Keratinocyte (primary cell): ENCODE measurements around the gene SLC44A1. TPM values are rescaled to one million over a fixed set of nuclear protein-coding genes. Genes with fewer than 3 reads are reported as not detected.

Experiments
- DNase-seq: peaks from one replicate; pipeline ENCODE4 v3.0.0-alpha.2; 2011; ENCODE audit warnings: low read depth, missing footprints, low spot score
- FAIRE-seq: peaks from 2 replicates; lab custom pipeline; 2011; peaks lifted over from hg19 to GRCh38; lab: Jason Lieb, UNC
- H2AFZ ChIP-seq: 2 replicates; pipeline ENCODE4 v1.6.0; 2012; ENCODE audit warnings: low read length, control low read depth, inconsistent platforms; ENCODE audit not compliant: control insufficient read depth
- H3K27ac ChIP-seq: 2 replicates; pipeline ENCODE4 v1.5.1; 2011; ENCODE audit warnings: low read length; ENCODE audit not compliant: control insufficient read depth, insufficient read depth
- H3K27me3 ChIP-seq: 3 replicates; pipeline ENCODE4 v1.6.0; 2011; ENCODE audit warnings: low read length; ENCODE audit not compliant: control insufficient read depth, insufficient read depth; ENCODE audit errors: extremely low read depth
- H3K36me3 ChIP-seq, 2 experiments: 2 replicates in 1 of 2; 3 replicates in 1 of 2; pipeline ENCODE4 v1.5.1; 2011; ENCODE audit warnings: low read length in 2 of 2, mild to moderate bottlenecking in 1 of 2; ENCODE audit not compliant: control insufficient read depth in 2 of 2, insufficient read depth in 2 of 2; ENCODE audit errors: extremely low read depth in 1 of 2
- H3K4me1 ChIP-seq: 3 replicates; pipeline ENCODE4 v1.5.1; 2011; ENCODE audit warnings: low read length; ENCODE audit not compliant: control insufficient read depth, insufficient read depth; ENCODE audit errors: extremely low read depth
- H3K4me2 ChIP-seq: 3 replicates; pipeline ENCODE4 v1.6.0; 2011; ENCODE audit warnings: low read depth, low read length; ENCODE audit not compliant: control insufficient read depth, insufficient read depth; ENCODE audit errors: extremely low read depth
- H3K4me3 ChIP-seq, 3 experiments: fragments of 200-600 bp in 1 of 3; sonication (generic) in 1 of 3; 2 replicates in 2 of 3; 3 replicates in 1 of 3; pipeline ENCODE4 v1.5.1; 2011 to 2016; ENCODE audit warnings: low read length in 3 of 3, mild to moderate bottlenecking in 3 of 3, control low read depth in 2 of 3, inconsistent platforms in 1 of 3, low read depth in 1 of 3, mixed read lengths in 1 of 3, mixed run types in 1 of 3, moderate library complexity in 1 of 3; ENCODE audit not compliant: control insufficient read depth in 2 of 3, insufficient read depth in 2 of 3; ENCODE audit errors: extremely low read depth in 1 of 3
- H3K79me2 ChIP-seq: 2 replicates; pipeline ENCODE4 v1.6.0; 2012; ENCODE audit warnings: low read length; ENCODE audit not compliant: control insufficient read depth, insufficient read depth
- H3K9ac ChIP-seq: 3 replicates; pipeline ENCODE4 v1.6.0; 2011; ENCODE audit warnings: low read length; ENCODE audit not compliant: control insufficient read depth, insufficient read depth; ENCODE audit errors: extremely low read depth
- H3K9me1 ChIP-seq: 3 replicates; pipeline ENCODE4 v1.6.0; 2011; ENCODE audit warnings: low read length; ENCODE audit not compliant: control insufficient read depth, insufficient read depth; ENCODE audit errors: extremely low read depth
- H3K9me3 ChIP-seq: 2 replicates; pipeline ENCODE4 v1.5.1; 2012; ENCODE audit warnings: low read depth, low read length; ENCODE audit not compliant: control insufficient read depth
- H4K20me1 ChIP-seq: 3 replicates; pipeline ENCODE4 v1.6.0; 2011; ENCODE audit warnings: low read length; ENCODE audit not compliant: control insufficient read depth, insufficient read depth; ENCODE audit errors: extremely low read depth
- EZH2 ChIP-seq: IDR thresholded peaks from one replicate; pipeline ENCODE4 v1.6.1; 2012; ENCODE audit warnings: inconsistent platforms, mild to moderate bottlenecking, low read length, moderate library complexity
- dilution Hi-C: fragments of 300-500 bp; cut with MboI; formaldehyde crosslinking; loops from one replicate; pipeline ENCODE4 v1.7.0; 2020; ENCODE audit warnings: low sequenced_read_pairs; ENCODE audit not compliant: extremely low pct_ligation_motif_present
- polyA plus RNA-seq, 5 experiments: library from polyadenylated mRNA; depleted of rRNA in 3 of 5; stranded (reverse) in 3 of 5; stranded (forward) in 1 of 5; unstranded in 1 of 5; fragments of >200 nt; gene quantifications; 1 replicate in 1 of 5; 2 replicates in 3 of 5; 3 replicates in 1 of 5; pipeline versions ENCODE4 v1.2.1 to v1.2.3, GENCODE V29; 2011 to 2012; ENCODE audit warnings: missing spikeins in 2 of 5, low read depth in 1 of 5, low replicate concordance in 1 of 5
- TF ChIP-seq, protein P1 (sequence below), 3 experiments: IDR thresholded peaks in 1 of 3; conservative IDR thresholded peaks in 1 of 3; optimal IDR thresholded peaks in 1 of 3; 2 replicates in 2 of 3; 3 replicates in 1 of 3; pipeline versions ENCODE3 to v1.5.1; 2011; ENCODE audit warnings: low read length in 3 of 3, mild to moderate bottlenecking in 3 of 3, moderate library complexity in 2 of 3, control low read depth in 1 of 3, inconsistent platforms in 1 of 3; ENCODE audit not compliant: insufficient read depth in 2 of 3; ENCODE audit errors: extremely low read depth in 1 of 3

SLC44A1 gene
- polyA plus RNA-seq, 1 donor (not counting 4 experiments of a cell fraction or from before 2014, with no cell fraction given), result 22.9 TPM

- H3K4me1 ChIP-seq, result no peaks in the 10 kb centered on the region
- dilution Hi-C loops, result no loop called here
- FAIRE-seq (no peak), DNase-seq (no peak)
- H2AFZ ChIP-seq, result no peak overlapping the region
- H3K27ac ChIP-seq, result no peak overlapping the region
- H3K9me1 ChIP-seq, result no peaks in the 10 kb centered on the region
- no peaks in the 10 kb centered on the region for H3K36me3 ChIP-seq
- no peaks in the 10 kb centered on the region for H3K27me3 ChIP-seq
- H4K20me1 ChIP-seq, result no peaks in the 10 kb centered on the region
- no peaks in the 10 kb centered on the region for H3K79me2 ChIP-seq
- TF ChIP-seq EZH2, result no peak
- TF ChIP-seq, protein P1, sequence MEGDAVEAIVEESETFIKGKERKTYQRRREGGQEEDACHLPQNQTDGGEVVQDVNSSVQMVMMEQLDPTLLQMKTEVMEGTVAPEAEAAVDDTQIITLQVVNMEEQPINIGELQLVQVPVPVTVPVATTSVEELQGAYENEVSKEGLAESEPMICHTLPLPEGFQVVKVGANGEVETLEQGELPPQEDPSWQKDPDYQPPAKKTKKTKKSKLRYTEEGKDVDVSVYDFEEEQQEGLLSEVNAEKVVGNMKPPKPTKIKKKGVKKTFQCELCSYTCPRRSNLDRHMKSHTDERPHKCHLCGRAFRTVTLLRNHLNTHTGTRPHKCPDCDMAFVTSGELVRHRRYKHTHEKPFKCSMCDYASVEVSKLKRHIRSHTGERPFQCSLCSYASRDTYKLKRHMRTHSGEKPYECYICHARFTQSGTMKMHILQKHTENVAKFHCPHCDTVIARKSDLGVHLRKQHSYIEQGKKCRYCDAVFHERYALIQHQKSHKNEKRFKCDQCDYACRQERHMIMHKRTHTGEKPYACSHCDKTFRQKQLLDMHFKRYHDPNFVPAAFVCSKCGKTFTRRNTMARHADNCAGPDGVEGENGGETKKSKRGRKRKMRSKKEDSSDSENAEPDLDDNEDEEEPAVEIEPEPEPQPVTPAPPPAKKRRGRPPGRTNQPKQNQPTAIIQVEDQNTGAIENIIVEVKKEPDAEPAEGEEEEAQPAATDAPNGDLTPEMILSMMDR (optimal IDR thresholded peaks at IDR 0.05 in 1 of 3, IDR thresholded peaks at IDR 0.05 in 1 of 3, conservative IDR thresholded peaks at IDR 0.05 in 1 of 3; ENCODE audit: extremely low read depth in 1 of 3, insufficient read depth in 2 of 3, low read length in 3 of 3), result no peak
- H3K9ac ChIP-seq, result no peak overlapping the region
- H3K9me3 ChIP-seq, result no peaks in the 10 kb centered on the region
- no peak overlapping the region for H3K4me2 ChIP-seq
- no peak overlapping the region for H3K4me3 ChIP-seq
These were observed 146.4 kb downstream of the SLC44A1 start for GRCh38 chr9:105390871-105391270.

DNA sequence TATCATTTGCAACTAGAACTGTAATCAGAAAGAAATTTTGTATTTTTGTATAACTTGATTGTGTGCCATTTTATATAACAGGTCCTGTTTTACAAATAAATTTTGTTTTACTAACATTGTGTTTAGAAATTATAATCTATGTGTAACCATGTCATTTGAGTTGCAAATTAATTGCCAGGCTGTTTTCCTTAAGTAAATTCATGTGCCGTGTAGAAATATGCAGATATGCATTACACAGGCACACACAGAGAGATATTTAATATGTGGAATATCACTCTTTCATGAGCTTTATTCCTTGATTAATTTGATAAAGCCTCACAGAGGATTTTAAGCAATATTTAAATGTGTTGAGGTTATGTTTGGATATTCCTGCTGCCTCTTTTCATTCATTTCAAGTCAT lies 146.8 kb downstream of the SLC44A1 start:
- Histone ChIP-seq H3K4me2 (no peak overlapping the region), H2AFZ (no peak overlapping the region), H3K9me3 (no peaks in the 10 kb centered on the region), H3K79me2 (no peaks in the 10 kb centered on the region), H3K27me3 (no peaks in the 10 kb centered on the region), H3K9me1 (no peaks in the 10 kb centered on the region), H3K4me1 (no peaks in the 10 kb centered on the region), H3K36me3 (no peaks in the 10 kb centered on the region), H3K9ac (no peak overlapping the region), H4K20me1 (no peaks in the 10 kb centered on the region), H3K4me3 (no peak overlapping the region), H3K27ac (no peak overlapping the region)
- no peak for TF ChIP-seq EZH2
- TF ChIP-seq, protein P1 (optimal IDR thresholded peaks at IDR 0.05 in 1 of 3, IDR thresholded peaks at IDR 0.05 in 1 of 3, conservative IDR thresholded peaks at IDR 0.05 in 1 of 3; ENCODE audit: extremely low read depth in 1 of 3, insufficient read depth in 2 of 3, low read length in 3 of 3), result no peak
- FAIRE-seq (no peak), DNase-seq (no peak)
- dilution Hi-C loops, result no loop called here
